T-cell (primary cell): ENCODE measurements around the gene PRPF6. TPM values are rescaled to one million over a fixed set of nuclear protein-coding genes. Genes with fewer than 3 reads are reported as not detected.

Experiments used
- ATAC-seq, 4 experiments: fragments of 200-7000 bp in 3 of 4; fragments of 150-1000 bp in 1 of 4; cut with Tn5 transposase; replicated peaks in 1 of 4; 1 replicate in 3 of 4; 2 replicates in 1 of 4; pipeline ENCODE4 v1.10.0; 2021; ENCODE audit warnings: moderate library complexity in 3 of 4, mild to moderate bottlenecking in 2 of 4, moderate number of reproducible peaks in 1 of 4
- CTCF ChIA-PET, 2 donors: fragments of 300-600 bp; sonication (Branson Sonifier 250); formaldehyde crosslinking; loops; one replicate each; lab custom pipeline; 2022; ENCODE audit warnings: antibody characterized with exemption in 2 of 2; lab: Charles Lee
- POLR2A ChIA-PET, 2 donors: fragments of 300-600 bp; sonication (Branson Sonifier 250); formaldehyde crosslinking; loops; one replicate each; lab custom pipeline; 2022; ENCODE audit warnings: antibody characterized with exemption in 2 of 2; lab: Charles Lee
- DNase-seq, 35 experiments: peaks; one replicate each; pipeline versions ENCODE4 v3.0.0 to v3.0.0-alpha.2; 2013 to 2023
- H3K27ac ChIP-seq: one replicate; pipeline ENCODE4 v1.5.1; 2013; ENCODE audit warnings: low read length
- H3K27me3 ChIP-seq, 2 experiments: replicated peaks in 1 of 2; 1 replicate in 1 of 2; 2 replicates in 1 of 2; pipeline versions ENCODE4 v1.6.1 to v1.7.0; 2013; ENCODE audit warnings: low read length in 1 of 2, mixed read lengths in 1 of 2; ENCODE audit not compliant: control insufficient read depth in 2 of 2, insufficient read depth in 2 of 2; ENCODE audit errors: extremely low read depth in 1 of 2
- H3K36me3 ChIP-seq, 2 donors: 1 replicate in 1 of 2; 2 replicates in 1 of 2; pipeline versions ENCODE4 v1.6.1 to v1.7.0; 2013; ENCODE audit warnings: low read length in 1 of 2; ENCODE audit not compliant: control insufficient read depth in 2 of 2, insufficient read depth in 1 of 2; ENCODE audit errors: extremely low read depth in 1 of 2
- H3K4me1 ChIP-seq, 2 experiments: 1 replicate in 1 of 2; 2 replicates in 1 of 2; pipeline versions ENCODE4 v1.6.1 to v1.7.0; 2013; ENCODE audit warnings: low read length in 2 of 2, mixed read lengths in 1 of 2; ENCODE audit not compliant: insufficient read depth in 2 of 2, control insufficient read depth in 1 of 2; ENCODE audit errors: extremely low read depth in 1 of 2
- H3K4me3 ChIP-seq, 2 donors: 1 replicate in 1 of 2; 2 replicates in 1 of 2; pipeline versions ENCODE4 v1.5.1 to v1.7.0; 2013; ENCODE audit warnings: mild to moderate bottlenecking in 2 of 2, low read length in 1 of 2, moderate library complexity in 1 of 2; ENCODE audit not compliant: control insufficient read depth in 1 of 2; ENCODE audit errors: extremely low read depth in 1 of 2
- H3K9me3 ChIP-seq: 2 replicates; pipeline ENCODE4 v1.7.0; 2013
- H3K27ac Mint-ChIP-seq, 2 donors: one replicate each; pipeline ENCODE4 v1.8.0; 2020 to 2021; ENCODE audit warnings: mild to moderate bottlenecking in 2 of 2, mixed read lengths in 2 of 2
- H3K27me3 Mint-ChIP-seq, 2 donors: one replicate each; pipeline ENCODE4 v1.8.0; 2021 to 2022; ENCODE audit warnings: mixed read lengths in 2 of 2
- H3K36me3 Mint-ChIP-seq: one replicate; pipeline ENCODE4 v1.8.0; 2021; ENCODE audit warnings: mixed read lengths
- H3K4me1 Mint-ChIP-seq, 3 donors: one replicate each; pipeline ENCODE4 v1.8.0; 2020 to 2022; ENCODE audit warnings: mixed read lengths in 3 of 3, mild to moderate bottlenecking in 1 of 3
- H3K4me3 Mint-ChIP-seq, 3 donors: one replicate each; pipeline ENCODE4 v1.8.0; 2020 to 2022; ENCODE audit warnings: mild to moderate bottlenecking in 3 of 3, mixed read lengths in 3 of 3, moderate library complexity in 3 of 3
- H3K9me3 Mint-ChIP-seq, 3 donors: one replicate each; pipeline ENCODE4 v1.8.0; 2020 to 2022; ENCODE audit warnings: mixed read lengths in 3 of 3
- WGBS: methylation state at CpG from one replicate; pipeline ENCODE4 v1.1.5; 2013; ENCODE audit warnings: missing lambda C conversion rate; ENCODE audit not compliant: insufficient coverage; 5-methylcytosine and 5-hydroxymethylcytosine counted together
- total RNA-seq, 35 experiments: library from RNA in 6 of 35; stranded (reverse) in 6 of 35; fragments of 120-200 nt in 1 of 35; gene quantifications; one replicate each; pipeline versions ENCODE4 v1.2.1 to v1.2.4 and lab custom pipeline; 2013 to 2026

PRPF6 gene
- total RNA-seq, 5 donors from 2014 or later (not counting 1 experiment from before 2014, with no cell fraction given), result 59.8 to 106 (median 83.5) TPM

- Mint-ChIP-seq H3K27ac (peak overlapping the region in 1 of 2 donors; percentile 27), H3K4me3 (no peak overlapping the region), H3K27me3 (no peaks in the 10 kb centered on the region), H3K4me1 (peaks cover 13 to 32% (median 22%) of the 10 kb centered on the region in 3 donors), H3K36me3 (peaks cover 3% of the 10 kb centered on the region), H3K9me3 (no peaks in the 10 kb centered on the region)
- Histone ChIP-seq H3K9me3 (no peaks in the 10 kb centered on the region), H3K4me3 (no peak overlapping the region), H3K27me3 (no peaks in the 10 kb centered on the region), H3K27ac (no peak overlapping the region), H3K4me1 (peaks cover 8 to 56% of the 10 kb centered on the region in 2 experiments), H3K36me3 (peaks cover 9 to 42% of the 10 kb centered on the region in 2 donors)
- ChIA-PET CTCF (no interaction called here), POLR2A (no interaction called here)
- no peak for ATAC-seq
- DNase-seq, result no peak
- WGBS, result 94% methylated on average over 27 of the region's 28 CpGs
These were observed 93.4 kb downstream of the PRPF6 start for GRCh38 chr20:64074184-64074789.

DNA sequence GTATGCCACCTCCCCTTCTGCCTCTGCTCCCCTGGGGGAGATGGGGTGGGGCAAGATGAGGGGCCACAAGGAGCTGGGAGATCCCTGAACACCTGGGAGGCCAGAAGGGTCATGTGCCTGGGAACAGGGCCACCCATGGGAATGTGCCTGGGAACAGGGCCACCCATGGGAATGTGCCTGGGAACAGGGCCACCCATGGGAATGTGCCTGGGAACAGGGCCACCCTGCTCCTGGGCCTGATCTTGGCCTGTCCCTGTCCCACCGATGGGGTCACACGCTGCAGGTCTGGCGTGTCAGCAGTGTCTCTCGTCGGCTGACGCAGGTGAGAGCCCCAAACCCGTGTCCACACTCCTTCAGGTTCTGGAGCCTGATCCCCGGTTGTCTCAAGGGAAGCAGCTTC, 94.0 kb downstream of the PRPF6 start:
- Mint-ChIP-seq H3K36me3 (peaks cover 3% of the 10 kb centered on the region), H3K27me3 (no peaks in the 10 kb centered on the region), H3K4me3 (no peak overlapping the region), H3K27ac (peak overlapping the region in 1 of 2 donors; percentile 22), H3K4me1 (peaks cover 13 to 29% (median 22%) of the 10 kb centered on the region in 3 donors), H3K9me3 (no peaks in the 10 kb centered on the region)
- Histone ChIP-seq H3K4me3 (no peak overlapping the region), H3K36me3 (peaks cover 9 to 42% of the 10 kb centered on the region in 2 donors), H3K27ac (no peak overlapping the region), H3K27me3 (no peaks in the 10 kb centered on the region), H3K4me1 (peaks cover 8 to 50% of the 10 kb centered on the region in 2 experiments), H3K9me3 (no peaks in the 10 kb centered on the region)
- ChIA-PET CTCF (interaction anchor here in 1 of 2 donors (0.7 kb wide), 1 partner anchor 28 kb away, joined by 10 read pairs; no protein-coding TSS in a partner anchor), POLR2A (no interaction called here)
- WGBS, result 99% methylated on average over 8 of the region's 8 CpGs
- DNase-seq (no peak), ATAC-seq (no peak)

DNA sequence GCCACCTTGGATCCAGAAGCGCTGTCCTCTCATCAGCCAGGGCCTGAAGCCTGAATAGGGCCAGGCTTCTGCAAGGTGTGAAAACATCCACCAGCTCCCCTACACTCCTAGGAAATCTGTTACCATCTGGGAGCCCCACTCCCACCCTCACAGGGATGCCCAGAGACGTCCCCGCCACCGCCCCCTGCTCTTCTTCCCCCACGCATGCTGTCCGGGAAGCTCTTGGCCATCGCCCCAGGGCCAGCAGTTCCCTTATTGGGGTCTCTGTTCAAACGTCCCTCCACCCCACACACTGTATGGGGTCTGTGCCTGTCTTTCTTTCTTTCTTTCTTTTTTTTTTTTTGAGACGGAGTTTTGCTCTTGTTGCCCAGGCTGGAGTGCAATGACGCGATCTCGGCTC, 94.6 kb downstream of the PRPF6 start:
- Mint-ChIP-seq H3K27me3 (no peaks in the 10 kb centered on the region), H3K4me1 (peaks cover 18 to 34% (median 25%) of the 10 kb centered on the region in 3 donors), H3K9me3 (no peaks in the 10 kb centered on the region), H3K36me3 (peaks cover 3% of the 10 kb centered on the region), H3K27ac (peak overlapping the region; percentile 22 to 43), H3K4me3 (peak overlapping the region in 1 of 3 donors; percentile 91)
- ATAC-seq (no peak), DNase-seq (no peak)
- 98% methylated on average over 7 of the region's 12 CpGs for WGBS
- H3K4me1 ChIP-seq, result peaks cover 13 to 51% of the 10 kb centered on the region in 2 experiments
- POLR2A ChIA-PET, result no interaction called here
- no peak overlapping the region for H3K4me3 ChIP-seq
- CTCF ChIA-PET, result no interaction called here
- H3K27me3 ChIP-seq, result no peaks in the 10 kb centered on the region
- peaks cover 9 to 42% of the 10 kb centered on the region in 2 donors for H3K36me3 ChIP-seq
- no peak overlapping the region for H3K27ac ChIP-seq
- H3K9me3 ChIP-seq, result no peaks in the 10 kb centered on the region

DNA sequence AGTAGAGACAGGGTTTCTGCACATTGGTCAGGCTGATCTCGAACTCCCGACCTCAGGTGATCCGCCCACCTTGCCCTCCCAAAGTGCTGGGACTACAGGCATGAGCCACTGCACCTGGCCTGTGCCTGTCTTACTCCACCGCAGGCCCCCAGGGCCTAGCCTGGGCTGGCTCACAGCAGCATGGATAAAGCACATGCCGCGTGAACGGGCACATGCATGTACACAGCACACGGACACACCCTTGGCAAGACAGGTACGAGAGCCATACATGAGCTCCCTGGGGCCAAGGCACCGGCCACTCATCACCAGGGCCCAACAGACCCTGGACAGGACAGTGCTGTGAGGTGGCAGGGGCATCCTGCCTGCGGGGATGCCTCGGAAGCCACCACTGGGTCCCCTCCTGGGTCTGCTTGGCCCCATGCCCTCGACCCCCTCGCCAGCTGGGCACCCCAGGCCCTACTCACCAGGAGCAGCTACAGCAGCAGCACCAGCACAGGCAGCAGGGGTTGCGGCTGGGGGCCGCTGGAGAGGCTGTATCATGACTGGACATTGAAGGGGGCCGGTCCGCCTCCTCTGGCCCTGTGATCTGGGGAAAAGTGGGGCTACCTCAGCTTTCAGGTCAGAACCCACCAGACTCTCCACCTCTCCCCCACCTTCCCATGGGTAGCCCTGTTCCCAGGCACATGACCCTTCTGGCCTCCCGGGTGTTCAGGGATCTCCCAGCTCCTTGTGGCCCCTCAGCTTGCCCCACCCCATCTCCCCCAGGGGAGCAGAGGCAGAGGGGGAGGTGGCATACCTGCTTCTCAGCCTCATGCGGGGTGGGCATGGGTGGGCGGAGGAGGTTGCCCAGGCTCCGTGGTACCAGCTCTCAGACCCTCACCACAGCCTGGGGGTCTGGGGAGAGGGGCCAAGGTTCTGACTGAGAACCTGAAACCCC, 95.4 kb downstream of the PRPF6 start:
- Histone ChIP-seq H3K27ac (peak overlapping the region; percentile 76), H3K36me3 (peaks cover 9 to 42% of the 10 kb centered on the region in 2 donors), H3K9me3 (no peaks in the 10 kb centered on the region), H3K27me3 (no peaks in the 10 kb centered on the region), H3K4me3 (peak overlapping the region; percentile 90 to 97), H3K4me1 (peaks cover 15 to 54% of the 10 kb centered on the region in 2 experiments)
- H3K27me3 Mint-ChIP-seq, result no peaks in the 10 kb centered on the region
- H3K36me3 Mint-ChIP-seq, result peaks cover 3% of the 10 kb centered on the region
- H3K4me1 Mint-ChIP-seq, result peaks cover 25 to 34% (median 26%) of the 10 kb centered on the region in 3 donors
- peak overlapping the region; percentile 71 to 94 for H3K27ac Mint-ChIP-seq
- POLR2A ChIA-PET, result no interaction called here
- no peak for DNase-seq
- peak overlapping the region in 2 of 3 donors; percentile 21 to 91 for H3K4me3 Mint-ChIP-seq
- no peak for ATAC-seq
- 88% methylated on average over 16 of the region's 22 CpGs for WGBS
- CTCF ChIA-PET, result no interaction called here
- H3K9me3 Mint-ChIP-seq, result no peaks in the 10 kb centered on the region

DNA sequence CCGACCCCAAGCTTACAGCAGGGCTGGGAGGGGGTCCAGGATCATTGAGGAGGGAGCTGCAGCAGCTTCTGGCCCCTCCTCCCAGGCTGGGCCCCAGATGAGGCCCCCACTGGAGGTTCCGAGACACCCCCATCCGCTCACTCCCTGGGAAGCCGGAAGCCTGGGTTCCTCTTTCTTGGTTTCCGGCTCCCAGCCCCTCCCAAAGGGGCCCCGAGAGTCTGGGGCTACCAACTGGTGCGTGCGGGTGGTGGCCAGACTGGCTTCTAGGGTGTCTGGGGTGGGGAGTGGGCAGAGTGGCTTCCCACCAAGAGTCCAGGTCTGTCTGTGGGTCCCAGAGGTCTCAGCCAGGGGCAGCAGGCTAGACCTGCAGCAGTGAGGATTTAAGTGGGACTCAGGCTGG, 96.2 kb downstream of the PRPF6 start:
- Histone ChIP-seq H3K4me3 (peak overlapping the region; percentile 90 to 97), H3K4me1 (peaks cover 18 to 56% of the 10 kb centered on the region in 2 experiments), H3K36me3 (peaks cover 9 to 38% of the 10 kb centered on the region in 2 donors), H3K27me3 (no peaks in the 10 kb centered on the region), H3K27ac (peak overlapping the region; percentile 76), H3K9me3 (no peaks in the 10 kb centered on the region)
- POLR2A ChIA-PET, result no interaction called here
- ATAC-seq, result peak in 2 of 4 experiments; percentile 10 to 21
- 10% methylated on average over 7 of the region's 8 CpGs for WGBS
- Mint-ChIP-seq H3K36me3 (peaks cover 3% of the 10 kb centered on the region), H3K27me3 (no peaks in the 10 kb centered on the region), H3K4me3 (peak overlapping the region; percentile 83 to 91 (median 88)), H3K4me1 (peaks cover 31 to 36% (median 33%) of the 10 kb centered on the region in 3 donors), H3K9me3 (no peaks in the 10 kb centered on the region), H3K27ac (peak overlapping the region; percentile 89 to 94)
- CTCF ChIA-PET, result no interaction called here
- peak in 7 of 35 experiments; percentile 20 to 57 (median 31) for DNase-seq

- POLR2A ChIA-PET, result no interaction called here
- Histone ChIP-seq H3K9me3 (no peaks in the 10 kb centered on the region), H3K36me3 (peaks cover 7 to 34% of the 10 kb centered on the region in 2 donors), H3K4me3 (peak overlapping the region; percentile 90 to 97), H3K27me3 (no peaks in the 10 kb centered on the region), H3K4me1 (peaks cover 20 to 60% of the 10 kb centered on the region in 2 experiments), H3K27ac (peak overlapping the region; percentile 76)
- Mint-ChIP-seq H3K36me3 (peaks cover 3% of the 10 kb centered on the region), H3K27me3 (no peaks in the 10 kb centered on the region), H3K4me3 (peak overlapping the region; percentile 83 to 91 (median 88)), H3K9me3 (no peaks in the 10 kb centered on the region), H3K27ac (peak overlapping the region; percentile 89 to 94), H3K4me1 (peaks cover 34 to 37% (median 37%) of the 10 kb centered on the region in 3 donors)
- WGBS, result 0% methylated on average over 7 of the region's 7 CpGs
- DNase-seq (no peak), ATAC-seq (peak in 3 of 4 experiments; percentile 2 to 3 (median 2))
- CTCF ChIA-PET, result interaction anchor here in 1 of 2 donors (0.6 kb wide), 1 partner anchor 176 kb away, joined by 4 read pairs; no protein-coding TSS in a partner anchor
These were observed 96.6 kb downstream of the PRPF6 start for GRCh38 chr20:64077541-64077875.
